Measurements from ENCODE around the gene EHD4. TPM values are rescaled to one million over a fixed set of nuclear protein-coding genes. Genes with fewer than 3 reads are reported as not detected.

The EHD4 gene
- polyA plus RNA-seq, 2 donors: 12.7 to 13.4 TPM

DNA sequence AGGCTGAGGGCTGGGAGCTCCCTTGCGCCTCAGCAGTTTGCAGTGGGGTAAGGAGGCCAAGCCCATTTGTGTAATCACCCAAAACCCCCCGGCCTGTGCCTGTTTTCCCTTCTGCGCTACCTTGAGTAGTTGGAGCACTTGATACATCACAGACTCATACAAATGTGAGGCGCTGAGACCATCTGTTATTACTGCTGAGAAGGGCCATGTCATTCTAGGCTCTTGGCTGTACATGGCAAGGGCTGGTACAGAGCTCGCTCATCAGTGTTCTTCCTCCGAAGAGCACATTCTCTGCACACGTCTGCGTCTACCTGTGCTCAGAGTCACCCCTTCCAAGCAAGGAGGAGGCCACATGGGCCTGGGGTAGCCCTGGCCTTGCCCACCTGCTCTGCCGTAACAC lies 124.4 kb downstream of the EHD4 start:
- peaks cover 12 to 59% of the 10 kb centered on the region in 2 donors for H3K36me3 ChIP-seq (ENCODE audit: control insufficient read depth in 2 of 2, insufficient read depth in 2 of 2, low read length in 1 of 2)
- WGBS, 2 donors: 92 to 95% methylated on average over 9 of the region's 9 CpGs

DNA sequence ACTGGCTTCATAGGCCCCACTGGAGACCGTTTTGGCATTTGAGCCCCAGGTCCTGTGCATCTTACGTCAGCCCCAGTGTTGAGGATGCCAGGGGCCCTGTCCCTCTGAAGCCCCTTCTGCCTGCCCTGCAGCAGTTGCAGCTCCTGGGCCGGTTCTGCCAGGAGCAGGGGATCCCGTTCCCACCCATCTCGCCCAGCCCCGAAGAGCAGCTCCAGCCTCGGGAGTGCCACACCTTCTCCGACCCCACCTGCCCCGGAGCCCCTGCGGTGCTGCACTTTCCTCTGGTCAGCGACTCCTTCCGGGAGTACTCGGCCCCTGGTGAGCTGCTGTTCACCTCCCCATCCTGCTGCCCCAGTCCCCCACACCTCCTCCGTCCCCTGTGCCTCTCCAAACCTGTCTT lies 125.2 kb downstream of the EHD4 start:
- peaks cover 6 to 20% of the 10 kb centered on the region in 2 donors for H3K4me1 ChIP-seq (ENCODE audit: control insufficient read depth in 2 of 2, insufficient read depth in 2 of 2, low read length in 1 of 2)
- H3K27ac ChIP-seq (ENCODE audit: low read depth in 2 of 2, low read length in 1 of 2): no peak overlapping the region
- no peaks in the 10 kb centered on the region for H3K9me3 ChIP-seq (ENCODE audit: control insufficient read depth in 2 of 2, insufficient read depth in 1 of 2, low read depth in 1 of 2, low read length in 1 of 2)
- 86 to 87% methylated on average over 13 to 14 of the region's 14 CpGs for WGBS, 2 donors
- H3K27me3 ChIP-seq (ENCODE audit: control insufficient read depth in 1 of 2, insufficient read depth in 2 of 2, low read length in 2 of 2): no peaks in the 10 kb centered on the region
- no peak overlapping the region for H3K4me3 ChIP-seq (ENCODE audit: low read depth in 1 of 2, low read length in 2 of 2)
- H3K36me3 ChIP-seq (ENCODE audit: control insufficient read depth in 2 of 2, insufficient read depth in 2 of 2, low read length in 1 of 2): peaks cover 12 to 64% of the 10 kb centered on the region in 2 donors

More for the DNA sequence above, 124.4 kb downstream of the EHD4 start:
- Histone ChIP-seq H3K27ac (ENCODE audit: low read depth in 2 of 2, low read length in 1 of 2) (no peak overlapping the region), H3K9me3 (ENCODE audit: control insufficient read depth in 2 of 2, insufficient read depth in 1 of 2, low read depth in 1 of 2, low read length in 1 of 2) (no peaks in the 10 kb centered on the region), H3K4me3 (ENCODE audit: low read depth in 1 of 2, low read length in 2 of 2) (no peak overlapping the region), H3K4me1 (ENCODE audit: control insufficient read depth in 2 of 2, insufficient read depth in 2 of 2, low read length in 1 of 2) (peaks cover 6 to 20% of the 10 kb centered on the region in 2 donors), H3K27me3 (ENCODE audit: control insufficient read depth in 1 of 2, insufficient read depth in 2 of 2, low read length in 2 of 2) (no peaks in the 10 kb centered on the region)

Other genes with a start within 250 kb of the EHD4 start
- 10 to 100 TPM; 11.9 to 57.3 TPM for gene MAPKBP1, start 198.1 kb downstream of the EHD4 start, polyA plus RNA-seq
- gene JMJD7, start 144.5 kb downstream of the EHD4 start, polyA plus RNA-seq: 10 to 100 TPM; 27.9 to 39.4 TPM
- 10 to 100 TPM; 31.6 to 48.1 TPM for gene PLA2G4B, start 133.7 kb downstream of the EHD4 start, polyA plus RNA-seq
- gene SPTBN5, start 78.5 kb downstream of the EHD4 start, polyA plus RNA-seq: 1 to 10 TPM; 2.7 to 9.3 TPM
- 1 to 10 TPM; 1.2 to 2.5 TPM for gene PLA2G4E, start 48.5 kb upstream of the EHD4 start, polyA plus RNA-seq
- 1 to 10 TPM; 1.0 to 4.5 TPM for gene PLA2G4D, start 122.0 kb upstream of the EHD4 start, polyA plus RNA-seq
- 10 to 100 TPM; 12.9 to 21.8 TPM for gene PLA2G4F, start 184.1 kb upstream of the EHD4 start, polyA plus RNA-seq
- gene VPS39, start 235.7 kb upstream of the EHD4 start, polyA plus RNA-seq: 10 to 100 TPM; 20.7 to 31.7 TPM